ENCODE data around the gene ZNF76. TPM values are rescaled to one million over a fixed set of nuclear protein-coding genes. Genes with fewer than 3 reads are reported as not detected.

Gene ZNF76
- total RNA-seq, 1 donor from 2014 or later = 21.6 TPM

DNA sequence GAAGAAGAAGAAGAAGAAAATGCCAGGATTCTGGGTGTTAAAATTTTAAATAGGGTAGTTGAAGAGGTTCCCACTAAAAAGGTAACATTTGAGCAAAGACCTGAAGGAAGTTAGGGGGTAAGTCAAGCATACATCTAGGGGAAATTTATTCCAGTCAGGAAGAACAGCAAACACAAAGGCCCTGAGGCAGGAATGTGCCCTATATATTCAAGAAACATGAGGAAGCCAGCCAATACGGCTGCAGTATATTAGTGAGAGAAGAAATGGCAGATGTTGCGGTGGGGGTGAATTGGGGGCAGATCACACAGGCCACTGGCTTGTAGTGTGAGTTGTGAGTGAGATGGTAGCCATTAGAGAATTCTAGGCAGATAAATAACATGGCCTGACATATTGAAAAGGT is 6.0 kb downstream of the ZNF76 start:
- DNase-seq (ENCODE audit: low read depth, low spot score) = no peak

GRCh38 chr6:35267446-35267845 is 7.9 kb downstream of the ZNF76 start:
- DNase-seq (ENCODE audit: low read depth, low spot score) = no peak

DNA sequence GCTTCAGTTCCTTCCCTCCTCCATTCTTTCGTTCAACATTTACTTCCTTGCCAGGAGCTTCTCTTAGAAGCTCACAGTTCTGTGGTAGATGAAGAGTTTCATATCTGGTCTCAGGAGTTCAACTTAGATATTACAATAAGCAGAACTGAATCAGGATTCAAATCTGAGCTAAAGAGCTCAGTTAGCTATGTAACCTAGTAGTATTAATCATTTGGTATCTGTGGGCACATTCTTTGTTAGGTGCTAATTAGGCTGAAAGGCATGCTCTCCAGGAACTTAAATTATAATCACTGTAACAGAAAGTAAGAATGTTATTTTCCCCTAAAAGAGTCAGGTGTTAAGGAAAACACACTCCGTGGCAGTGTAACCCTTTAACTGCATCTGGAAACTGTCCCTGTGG is 8.4 kb downstream of the ZNF76 start:
- no peak for DNase-seq (ENCODE audit: low read depth, low spot score)

DNA sequence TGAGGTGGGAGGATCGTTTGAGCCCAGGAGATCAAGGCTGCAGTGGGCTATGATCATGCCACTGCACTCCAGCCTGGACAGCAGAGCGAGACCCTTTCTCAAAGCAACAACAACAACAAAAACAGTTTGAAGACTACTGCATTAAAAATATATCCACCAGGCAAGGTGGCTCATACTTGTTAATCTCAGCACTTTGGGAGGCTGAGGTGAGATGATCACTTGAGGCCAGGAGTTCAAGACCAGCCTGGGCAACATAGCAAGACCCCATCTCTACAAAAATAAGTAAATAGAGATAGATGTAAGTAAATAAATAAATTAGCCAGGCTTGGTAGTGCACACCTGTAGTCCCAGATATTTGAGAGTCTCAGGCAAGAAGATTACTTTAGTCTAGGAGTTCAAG is 12.5 kb downstream of the ZNF76 start:
- DNase-seq (ENCODE audit: low read depth, low spot score) = no peak

- DNase-seq (ENCODE audit: low read depth, low spot score) = no peak
These were observed 14.5 kb downstream of the ZNF76 start for GRCh38 chr6:35273822-35274559.

DNA sequence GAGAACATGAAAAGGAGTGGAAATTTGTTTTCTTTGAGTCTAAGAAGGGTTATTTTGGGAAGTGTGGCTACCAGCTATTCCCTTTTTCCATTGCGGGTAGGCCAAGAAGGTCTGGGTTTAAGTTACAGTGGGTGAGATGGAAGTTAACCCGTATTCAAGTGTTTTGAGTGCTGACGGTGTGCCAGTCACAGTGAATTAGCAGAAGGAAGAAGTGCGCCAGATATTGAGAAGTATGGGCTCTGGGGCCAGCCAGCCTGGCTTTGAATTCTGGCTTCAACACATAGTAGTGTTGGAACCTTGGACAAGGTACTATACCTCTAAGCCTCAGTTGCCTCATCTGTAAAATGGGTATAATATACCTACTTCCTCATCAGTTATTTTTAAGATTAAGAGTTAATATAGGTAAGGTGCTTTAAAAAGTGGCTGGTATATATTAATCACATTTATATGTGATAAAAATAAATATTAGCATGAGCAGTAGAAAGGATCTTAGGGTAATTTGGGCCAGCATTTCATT is 16.3 kb downstream of the ZNF76 start:
- no peak for DNase-seq (ENCODE audit: low read depth, low spot score)

DNA sequence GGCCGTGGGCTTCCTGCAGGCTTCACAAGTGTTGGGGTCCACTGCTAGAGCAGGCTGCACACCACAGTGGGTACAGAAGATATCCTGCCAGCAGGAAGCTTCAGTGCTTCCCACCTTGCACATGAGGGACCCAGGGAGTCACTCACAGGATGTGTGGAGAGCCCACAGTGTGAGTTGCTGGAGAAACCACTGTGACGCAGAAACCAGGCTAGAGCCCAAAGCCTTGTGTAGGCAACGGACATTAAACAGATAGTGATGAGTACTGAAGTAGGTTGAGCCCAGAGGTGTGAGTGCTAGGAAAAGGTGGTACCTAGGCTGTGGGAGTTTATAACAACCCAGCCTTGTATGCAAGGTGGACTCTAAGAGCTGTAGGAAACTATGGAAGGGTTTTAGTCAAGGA is 19.2 kb downstream of the ZNF76 start:
- no peak for DNase-seq (ENCODE audit: low read depth, low spot score)

- DNase-seq (ENCODE audit: low read depth, low spot score) = no peak
These were observed 21.4 kb downstream of the ZNF76 start for GRCh38 chr6:35280903-35281302.

GRCh38 chr6:35282472-35282871 is 22.9 kb downstream of the ZNF76 start:
- no peak for DNase-seq (ENCODE audit: low read depth, low spot score)

- DNase-seq (ENCODE audit: low read depth, low spot score) = no peak
These were observed 23.8 kb downstream of the ZNF76 start for GRCh38 chr6:35283361-35283760.

DNA sequence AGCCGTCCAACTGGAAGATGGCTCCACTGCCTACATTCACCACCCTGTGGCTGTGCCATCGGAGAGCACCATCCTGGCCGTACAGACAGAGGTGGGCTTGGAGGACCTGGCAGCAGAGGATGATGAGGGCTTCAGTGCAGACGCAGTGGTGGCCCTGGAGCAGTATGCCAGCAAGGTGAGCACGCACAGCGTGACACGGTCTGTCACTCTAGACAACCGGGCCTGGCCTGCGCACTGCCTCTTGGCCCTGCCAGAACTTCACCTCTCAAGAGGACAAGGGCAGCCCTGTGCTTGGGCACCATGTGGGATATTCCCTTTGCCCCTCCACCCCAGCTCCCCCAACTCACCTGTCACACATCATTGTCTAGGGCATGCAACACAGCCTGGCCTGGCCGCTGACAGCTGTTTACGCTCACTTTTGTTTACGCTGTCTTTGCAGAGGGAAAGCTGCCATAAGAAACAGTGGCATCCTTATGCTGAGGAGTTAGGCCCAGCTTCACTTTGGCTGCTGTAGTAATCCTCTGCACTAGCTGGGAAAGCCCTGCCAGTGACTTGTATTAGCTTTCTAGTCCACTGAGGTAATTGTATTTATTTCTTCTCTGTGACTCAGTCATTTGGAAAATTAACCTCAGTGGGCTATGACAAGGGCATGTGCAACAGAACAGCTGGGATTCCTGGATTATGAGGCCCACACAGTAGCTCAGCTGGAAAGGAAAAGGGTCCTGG is 28.3 kb downstream of the ZNF76 start:
- no peak for DNase-seq (ENCODE audit: low read depth, low spot score)

DNA sequence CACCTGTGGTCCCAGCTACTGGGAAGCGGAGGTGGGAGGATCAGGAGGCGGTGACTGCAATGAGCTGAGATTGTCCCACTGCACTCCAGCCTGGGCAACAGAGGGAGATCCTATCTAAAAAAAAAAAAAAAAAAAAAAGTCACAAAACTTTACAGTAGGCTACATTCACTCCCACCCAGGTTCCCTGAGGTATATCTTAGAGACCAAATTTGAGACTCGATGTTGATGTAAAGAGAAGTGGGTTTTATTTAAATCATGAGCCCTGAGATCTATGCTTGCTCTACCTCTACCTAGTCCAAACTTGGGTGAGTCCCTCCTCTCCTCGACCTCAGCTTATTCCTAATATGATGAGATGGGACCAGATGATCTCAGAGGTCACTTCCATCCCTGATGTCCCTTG is 29.3 kb downstream of the ZNF76 start:
- no peak for DNase-seq (ENCODE audit: low read depth, low spot score)

GRCh38 chr6:35291491-35291890 is 32.0 kb downstream of the ZNF76 start:
- no peak for DNase-seq (ENCODE audit: low read depth, low spot score)

- DNase-seq (ENCODE audit: low read depth, low spot score) = no peak
These were observed 33.0 kb downstream of the ZNF76 start for GRCh38 chr6:35292494-35292893.

- DNase-seq (ENCODE audit: low read depth, low spot score) = no peak
These were observed 34.1 kb downstream of the ZNF76 start for GRCh38 chr6:35293681-35294080.

DNA sequence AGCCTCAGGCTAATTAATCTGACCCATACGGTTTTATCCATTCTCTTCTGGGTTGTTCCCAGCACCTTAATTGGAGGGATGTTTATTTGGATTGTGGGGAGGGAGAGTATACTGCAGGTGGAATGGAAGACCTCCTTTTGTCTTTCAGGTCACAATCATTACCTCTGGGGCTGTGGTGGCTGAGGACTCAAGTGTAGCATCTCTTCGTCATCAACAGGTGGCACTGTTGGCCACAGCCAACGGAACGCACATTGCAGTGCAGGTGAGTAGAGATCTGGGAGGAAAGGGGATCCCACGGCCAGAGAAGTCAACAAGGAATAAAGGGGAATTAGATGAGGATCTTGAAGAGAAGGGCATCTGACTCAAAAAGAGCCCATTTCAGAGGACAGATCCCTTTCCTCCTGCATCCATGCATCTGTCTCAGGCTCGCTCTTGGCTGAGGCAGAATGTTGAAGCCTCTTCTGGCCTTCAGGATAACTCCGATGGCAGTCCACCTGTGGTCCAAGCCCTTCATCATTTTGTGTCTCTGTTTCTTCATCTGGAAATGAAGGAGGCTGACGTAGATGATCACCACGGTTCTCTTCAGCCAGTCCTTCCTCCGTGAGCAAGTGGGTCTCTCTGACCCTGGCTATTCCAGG is 34.9 kb downstream of the ZNF76 start:
- no peak for DNase-seq (ENCODE audit: low read depth, low spot score)

GRCh38 chr6:35295036-35295435 is 35.5 kb downstream of the ZNF76 start:
- no peak for DNase-seq (ENCODE audit: low read depth, low spot score)

DNA sequence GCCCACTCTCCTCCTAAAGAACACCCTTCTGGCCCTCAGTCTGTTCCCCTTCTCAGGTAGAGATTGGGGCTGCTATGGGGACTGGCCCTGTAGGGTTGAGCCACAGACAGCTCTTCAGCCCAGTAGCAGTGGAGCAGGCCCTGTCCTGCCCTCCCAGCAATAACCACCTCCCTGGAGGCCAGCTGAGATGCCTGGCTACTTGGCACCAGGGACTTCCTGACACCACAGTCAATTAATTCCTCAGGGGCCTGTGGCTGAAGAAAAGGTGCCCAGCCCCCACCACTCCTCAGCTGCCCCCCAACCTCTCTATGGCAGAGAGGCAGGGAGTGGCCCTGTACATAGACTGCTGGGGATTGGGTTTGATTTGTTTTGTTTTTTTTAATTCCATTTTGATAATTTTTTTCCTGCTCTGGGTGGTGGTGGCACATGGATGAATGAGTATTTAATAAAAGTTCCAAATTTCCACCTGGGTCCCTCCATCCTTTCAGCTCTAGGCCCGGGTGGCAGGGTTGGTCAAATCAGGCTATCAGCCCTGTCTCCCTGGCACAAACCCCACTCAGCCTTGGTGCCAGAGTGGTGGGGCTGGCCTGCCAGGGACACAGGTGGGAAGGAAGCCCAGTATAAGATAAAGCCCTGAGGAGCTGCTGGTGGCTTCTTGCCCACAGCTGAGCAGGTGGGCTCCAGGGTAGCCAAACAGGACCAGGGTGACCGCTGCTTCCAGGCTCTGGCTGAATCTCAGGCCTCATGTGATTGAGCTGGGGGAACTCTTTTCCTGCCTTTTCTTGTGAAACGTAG is 36.2 kb downstream of the ZNF76 start:
- DNase-seq (ENCODE audit: low read depth, low spot score) = no peak

GRCh38 chr6:35296931-35297600 is 37.5 kb downstream of the ZNF76 start:
- DNase-seq (ENCODE audit: low read depth, low spot score) = no peak

- peak; percentile 36 for DNase-seq (ENCODE audit: low read depth, low spot score)
These were observed 38.3 kb downstream of the ZNF76 start, which contains the start of gene DEF6 for GRCh38 chr6:35297601-35298481. Gene DEF6 (plus strand): TSS chr6:35297818. CDS start chr6:35297857, 39 bp downstream.

Measured in pulmonary artery endothelial cell (primary cell).